ENCODE results near the gene ARID4B. TPM values are rescaled to one million over a fixed set of nuclear protein-coding genes. Genes with fewer than 3 reads are reported as not detected.
"Not testable (repeated sequence)": the region's sequence is repeated elsewhere in the genome, so short reads cannot be mapped to it uniquely, and the experiment has no call there.

Gene ARID4B
- total RNA-seq, 2 experiments from 2014 or later, result 28.7 to 44.9 TPM

DNA sequence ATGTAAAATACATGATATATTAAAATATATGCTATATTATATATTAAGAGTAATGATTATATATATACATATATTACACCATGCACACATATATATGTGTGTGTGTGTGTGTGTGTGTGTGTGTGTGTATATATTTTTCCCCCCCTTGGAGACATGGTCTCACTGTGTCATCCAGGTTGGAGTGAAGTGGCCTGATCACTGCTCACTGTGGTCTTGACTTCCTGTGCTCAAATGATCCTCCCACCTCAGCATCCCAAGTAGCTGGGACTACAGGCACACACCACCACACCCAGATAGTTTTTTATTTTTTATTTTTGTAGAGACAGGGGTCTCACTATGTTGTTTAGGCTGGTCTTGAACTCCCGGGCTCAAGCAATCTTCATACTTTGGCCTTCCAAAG is 112.5 kb downstream of the ARID4B start:
- no peak for DNase-seq (ENCODE audit: low spot score)
- no peak for TF ChIP-seq EZH2phosphoT487 (IDR thresholded peaks at IDR 0.05; ENCODE audit: borderline replicate concordance, low read depth, low read length)
- TF ChIP-seq, protein P1, sequence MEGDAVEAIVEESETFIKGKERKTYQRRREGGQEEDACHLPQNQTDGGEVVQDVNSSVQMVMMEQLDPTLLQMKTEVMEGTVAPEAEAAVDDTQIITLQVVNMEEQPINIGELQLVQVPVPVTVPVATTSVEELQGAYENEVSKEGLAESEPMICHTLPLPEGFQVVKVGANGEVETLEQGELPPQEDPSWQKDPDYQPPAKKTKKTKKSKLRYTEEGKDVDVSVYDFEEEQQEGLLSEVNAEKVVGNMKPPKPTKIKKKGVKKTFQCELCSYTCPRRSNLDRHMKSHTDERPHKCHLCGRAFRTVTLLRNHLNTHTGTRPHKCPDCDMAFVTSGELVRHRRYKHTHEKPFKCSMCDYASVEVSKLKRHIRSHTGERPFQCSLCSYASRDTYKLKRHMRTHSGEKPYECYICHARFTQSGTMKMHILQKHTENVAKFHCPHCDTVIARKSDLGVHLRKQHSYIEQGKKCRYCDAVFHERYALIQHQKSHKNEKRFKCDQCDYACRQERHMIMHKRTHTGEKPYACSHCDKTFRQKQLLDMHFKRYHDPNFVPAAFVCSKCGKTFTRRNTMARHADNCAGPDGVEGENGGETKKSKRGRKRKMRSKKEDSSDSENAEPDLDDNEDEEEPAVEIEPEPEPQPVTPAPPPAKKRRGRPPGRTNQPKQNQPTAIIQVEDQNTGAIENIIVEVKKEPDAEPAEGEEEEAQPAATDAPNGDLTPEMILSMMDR (conservative IDR thresholded peaks at IDR 0.05; ENCODE audit: low read length), result no peak
- peaks cover 4% of the 10 kb centered on the region; the same call in 1 of the 2 replicates for H3K79me2 ChIP-seq (ENCODE audit: insufficient read depth, low read depth, low read length)
- peaks cover 65% of the 10 kb centered on the region; the same call in 1 of the 2 replicates for H3K36me3 ChIP-seq (ENCODE audit: insufficient read depth, low read length)
- no peaks in the 10 kb centered on the region for H3K9me3 ChIP-seq (ENCODE audit: low read length)
- BruUV-seq (replicated peaks), result no TSS peak
- H3K4me3 ChIP-seq (ENCODE audit: low read depth, low read length, poor library complexity, severe bottlenecking), result no peak overlapping the region
- POLR2A ChIA-PET, result interaction anchor here (1.0 to 1.2 kb wide), 2 partner anchors 10 to 11 kb away, joined by 3 to 4 read pairs; no protein-coding TSS in a partner anchor
- H4K20me1 ChIP-seq (ENCODE audit: insufficient read depth, low read length), result no peaks in the 10 kb centered on the region
- CTCF ChIA-PET (ENCODE audit: unreplicated experiment), result no interaction called here
- intact Hi-C loops (cut with micrococcal nuclease; ENCODE audit: unreplicated experiment), result no loop called here
- no peak overlapping the region for H3K27ac ChIP-seq (ENCODE audit: low read depth, low read length, poor library complexity, severe bottlenecking)
- H2AFZ ChIP-seq (ENCODE audit: low read length), result no peak overlapping the region
- no peaks in the 10 kb centered on the region for H3K4me1 ChIP-seq (ENCODE audit: insufficient read depth, low read length, poor library complexity, severe bottlenecking)
- no peak overlapping the region for H3K4me2 ChIP-seq (ENCODE audit: low read length)
- H3K9me2 ChIP-seq (ENCODE audit: insufficient read depth, low read length), result no peaks in the 10 kb centered on the region

- intact Hi-C loops (cut with micrococcal nuclease; ENCODE audit: unreplicated experiment); CTCF ChIA-PET (ENCODE audit: unreplicated experiment): not testable (repeated sequence)
Measured at GRCh38 chr1:235214962-235215361, 113.0 kb downstream of the ARID4B start.

GRCh38 chr1:235213752-235214151 is 114.2 kb downstream of the ARID4B start:
- Histone ChIP-seq H3K79me2 (ENCODE audit: insufficient read depth, low read depth, low read length) (peaks cover 4% of the 10 kb centered on the region; the same call in 1 of the 2 replicates), H3K36me3 (ENCODE audit: insufficient read depth, low read length) (peaks cover 65% of the 10 kb centered on the region), H4K20me1 (ENCODE audit: insufficient read depth, low read length) (no peaks in the 10 kb centered on the region), H3K9me2 (ENCODE audit: insufficient read depth, low read length) (no peaks in the 10 kb centered on the region), H3K4me2 (ENCODE audit: low read length) (no peak overlapping the region), H3K9me3 (ENCODE audit: low read length) (no peaks in the 10 kb centered on the region), H2AFZ (ENCODE audit: low read length) (no peak overlapping the region), H3K4me3 (ENCODE audit: low read depth, low read length, poor library complexity, severe bottlenecking) (no peak overlapping the region), H3K27ac (ENCODE audit: low read depth, low read length, poor library complexity, severe bottlenecking) (no peak overlapping the region), H3K4me1 (ENCODE audit: insufficient read depth, low read length, poor library complexity, severe bottlenecking) (no peaks in the 10 kb centered on the region)
- TF ChIP-seq, protein P1 (conservative IDR thresholded peaks at IDR 0.05; ENCODE audit: low read length), result no peak
- no peak for TF ChIP-seq EZH2phosphoT487 (IDR thresholded peaks at IDR 0.05; ENCODE audit: borderline replicate concordance, low read depth, low read length)
- intact Hi-C loops (cut with micrococcal nuclease; ENCODE audit: unreplicated experiment), result no loop called here
- ChIA-PET CTCF (ENCODE audit: unreplicated experiment) (no interaction called here), POLR2A (interaction anchor here (1.0 kb wide), 1 partner anchor 9 kb away, joined by 4 read pairs; no protein-coding TSS in a partner anchor)
- BruUV-seq (replicated peaks), result no TSS peak
- no peak for DNase-seq (ENCODE audit: low spot score)

More at GRCh38 chr1:235214962-235215361, 113.0 kb downstream of the ARID4B start:
- POLR2A ChIA-PET, result interaction anchor here (1.2 kb wide), 1 partner anchor 11 kb away, joined by 4 read pairs; no protein-coding TSS in a partner anchor
- not testable (repeated sequence) for H3K4me3 ChIP-seq (ENCODE audit: low read depth, low read length, poor library complexity, severe bottlenecking); H3K4me1 ChIP-seq (ENCODE audit: insufficient read depth, low read length, poor library complexity, severe bottlenecking); H3K4me2 ChIP-seq (ENCODE audit: low read length); H3K27ac ChIP-seq (ENCODE audit: low read depth, low read length, poor library complexity, severe bottlenecking); H3K9me2 ChIP-seq (ENCODE audit: insufficient read depth, low read length); BruUV-seq (replicated peaks); DNase-seq (ENCODE audit: low spot score); H4K20me1 ChIP-seq (ENCODE audit: insufficient read depth, low read length); H2AFZ ChIP-seq (ENCODE audit: low read length); H3K9me3 ChIP-seq (ENCODE audit: low read length); H3K79me2 ChIP-seq (ENCODE audit: insufficient read depth, low read depth, low read length)
- H3K36me3 ChIP-seq (ENCODE audit: insufficient read depth, low read length), result peaks cover 66% of the 10 kb centered on the region
